Upper lobe of right lung (tissue), 1 donor: ENCODE data around the gene CAPNS1. TPM values are rescaled to one million over a fixed set of nuclear protein-coding genes. Genes with fewer than 3 reads are reported as not detected.
A peak's percentile ranks its signal among the peaks of the same experiment; 100 is the strongest.
"Not testable (repeated sequence)": the region's sequence is repeated elsewhere in the genome, so short reads cannot be mapped to it uniquely, and the experiment has no call there.

Source experiments
- ATAC-seq: fragments of 200-7000 bp; cut with Tn5 transposase; one replicate; pipeline ENCODE4 v1.9.1; 2020; ENCODE audit warnings: mild to moderate bottlenecking, moderate library complexity
- DNase-seq: peaks from one replicate; pipeline ENCODE4 v3.0.0-alpha.2; 2020
- H3K27ac ChIP-seq: fragments of 200-600 bp; one replicate; pipeline ENCODE4 v1.8.0; 2022
- H3K27me3 ChIP-seq: fragments of 200-600 bp; one replicate; pipeline ENCODE4 v1.8.0; 2022; ENCODE audit warnings: mild to moderate bottlenecking
- H3K36me3 ChIP-seq: fragments of 200-600 bp; one replicate; pipeline ENCODE4 v1.8.0; 2022
- H3K4me1 ChIP-seq: fragments of 200-600 bp; one replicate; pipeline ENCODE4 v1.8.0; 2022
- H3K4me3 ChIP-seq: fragments of 200-600 bp; one replicate; pipeline ENCODE4 v1.8.0; 2022; ENCODE audit warnings: mild to moderate bottlenecking
- H3K9me3 ChIP-seq: fragments of 200-600 bp; one replicate; pipeline ENCODE4 v1.8.0; 2022
- intact Hi-C: fragments of 100-400 bp; cut with DNase I; formaldehyde crosslinking; loops from one replicate; pipeline ENCODE4 v1.11.0; 2022
- total RNA-seq: library from RNA; stranded (reverse); fragmentation: NEBNext Ultra II Directional; extraction: Animal tissue kit (Norgen Biotek cat#: 25700); gene quantifications from one replicate; pipeline ENCODE4 v1.2.1, GENCODE V29; 2021
- TF ChIP-seq, protein P1 (sequence below): fragments of 200-600 bp; IDR thresholded peaks from one replicate; pipeline ENCODE4 v1.8.0; 2022; ENCODE audit warnings: antibody characterized with exemption
- donor health status: DM: no; HTN: yes; CAD: no; lungs with severe emphysema.

The CAPNS1 gene
- total RNA-seq, 1 donor from 2014 or later: 582 TPM

- no peaks in the 10 kb centered on the region for H3K27me3 ChIP-seq
- DNase-seq: no peak
- H3K4me1 ChIP-seq: peaks cover 7% of the 10 kb centered on the region
- intact Hi-C loops: no loop called here
- H3K4me3 ChIP-seq: peak overlapping the region; percentile 58
- ATAC-seq: no peak
- TF ChIP-seq, protein P1, sequence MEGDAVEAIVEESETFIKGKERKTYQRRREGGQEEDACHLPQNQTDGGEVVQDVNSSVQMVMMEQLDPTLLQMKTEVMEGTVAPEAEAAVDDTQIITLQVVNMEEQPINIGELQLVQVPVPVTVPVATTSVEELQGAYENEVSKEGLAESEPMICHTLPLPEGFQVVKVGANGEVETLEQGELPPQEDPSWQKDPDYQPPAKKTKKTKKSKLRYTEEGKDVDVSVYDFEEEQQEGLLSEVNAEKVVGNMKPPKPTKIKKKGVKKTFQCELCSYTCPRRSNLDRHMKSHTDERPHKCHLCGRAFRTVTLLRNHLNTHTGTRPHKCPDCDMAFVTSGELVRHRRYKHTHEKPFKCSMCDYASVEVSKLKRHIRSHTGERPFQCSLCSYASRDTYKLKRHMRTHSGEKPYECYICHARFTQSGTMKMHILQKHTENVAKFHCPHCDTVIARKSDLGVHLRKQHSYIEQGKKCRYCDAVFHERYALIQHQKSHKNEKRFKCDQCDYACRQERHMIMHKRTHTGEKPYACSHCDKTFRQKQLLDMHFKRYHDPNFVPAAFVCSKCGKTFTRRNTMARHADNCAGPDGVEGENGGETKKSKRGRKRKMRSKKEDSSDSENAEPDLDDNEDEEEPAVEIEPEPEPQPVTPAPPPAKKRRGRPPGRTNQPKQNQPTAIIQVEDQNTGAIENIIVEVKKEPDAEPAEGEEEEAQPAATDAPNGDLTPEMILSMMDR: no peak
- H3K27ac ChIP-seq: peak overlapping the region; percentile 95
- H3K36me3 ChIP-seq: peaks cover 29% of the 10 kb centered on the region
- H3K9me3 ChIP-seq: no peaks in the 10 kb centered on the region
Observed at GRCh38 chr19:36153126-36153525, 13.3 kb downstream of the CAPNS1 start.

DNA sequence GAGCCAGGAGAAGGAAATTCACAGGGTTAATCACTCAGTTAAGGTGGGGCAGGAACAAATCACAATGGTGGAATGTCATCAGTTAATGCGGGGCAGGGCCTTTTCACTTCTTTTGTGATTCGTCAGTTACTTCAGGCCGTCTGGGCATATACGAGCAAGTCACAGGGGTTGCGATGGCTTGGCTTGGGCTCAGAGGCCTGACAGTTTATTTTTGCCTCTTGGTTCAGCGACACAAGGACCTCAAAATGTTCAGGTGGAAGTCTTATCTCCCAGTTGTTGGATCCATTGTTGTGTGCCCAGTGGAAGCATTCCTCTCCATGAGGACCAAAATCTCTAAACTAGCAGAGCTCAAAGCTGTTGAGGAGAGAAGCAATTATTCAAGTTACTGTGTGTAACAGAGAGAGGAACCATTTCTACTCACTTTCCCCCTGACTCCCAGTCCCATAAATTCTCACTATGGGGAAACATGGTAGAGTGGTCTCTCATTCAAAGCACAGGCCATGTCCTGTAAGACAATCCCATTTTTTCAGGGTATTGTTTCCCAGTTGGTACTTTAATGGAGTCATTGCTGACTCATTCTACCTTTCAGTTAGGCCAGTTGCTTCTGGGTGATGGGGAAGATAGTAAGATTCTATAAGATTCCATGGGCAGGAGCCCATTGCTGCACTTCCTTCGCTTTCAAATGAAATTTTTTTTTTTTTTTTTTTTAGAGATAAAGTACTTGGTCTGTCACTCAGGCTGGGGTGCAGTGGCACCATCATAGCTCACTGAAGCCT lies 21.1 kb downstream of the CAPNS1 start:
- Histone ChIP-seq H3K4me3 (no peak overlapping the region), H3K36me3 (peaks cover 5% of the 10 kb centered on the region), H3K4me1 (no peaks in the 10 kb centered on the region), H3K27ac (no peak overlapping the region), H3K27me3 (no peaks in the 10 kb centered on the region), H3K9me3 (no peaks in the 10 kb centered on the region)
- TF ChIP-seq, protein P1: no peak
- intact Hi-C loops: no loop called here
- DNase-seq: no peak
- ATAC-seq: no peak

DNA sequence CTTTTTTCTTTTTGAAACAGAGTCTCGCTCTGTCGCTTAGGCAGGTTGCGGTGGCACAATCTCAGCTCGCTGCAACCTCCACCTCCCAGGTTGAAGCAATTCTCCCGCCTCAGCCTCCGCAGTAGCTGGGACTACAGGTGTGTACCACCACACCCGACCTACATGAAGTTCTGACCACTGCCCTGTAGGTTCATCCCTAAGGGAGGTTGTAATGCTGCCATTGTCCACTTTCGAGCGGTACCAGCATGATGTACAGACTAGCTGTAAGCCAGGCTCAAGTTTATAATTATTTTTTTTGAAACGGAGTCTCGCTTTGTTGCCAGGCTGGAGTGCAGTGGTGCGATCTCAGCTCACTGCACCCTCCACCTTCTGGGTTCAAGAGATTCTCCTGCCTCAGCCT lies 23.9 kb downstream of the CAPNS1 start:
- no peak overlapping the region for H3K4me3 ChIP-seq
- intact Hi-C loops: no loop called here
- no peak overlapping the region for H3K27ac ChIP-seq
- TF ChIP-seq, protein P1: no peak
- no peaks in the 10 kb centered on the region for H3K27me3 ChIP-seq
- H3K9me3 ChIP-seq: no peaks in the 10 kb centered on the region
- peaks cover 9% of the 10 kb centered on the region for H3K36me3 ChIP-seq
- no peak for DNase-seq
- ATAC-seq: no peak
- no peaks in the 10 kb centered on the region for H3K4me1 ChIP-seq

GRCh38 chr19:36169084-36169760 lies 29.4 kb downstream of the CAPNS1 start:
- Histone ChIP-seq H3K27me3 (no peaks in the 10 kb centered on the region), H3K27ac (peak overlapping the region; percentile 70), H3K36me3 (peaks cover 9% of the 10 kb centered on the region), H3K4me1 (peaks cover 3% of the 10 kb centered on the region), H3K9me3 (no peaks in the 10 kb centered on the region), H3K4me3 (no peak overlapping the region)
- TF ChIP-seq, protein P1: no peak
- DNase-seq (no peak), ATAC-seq (peak; percentile 38)
- intact Hi-C loops: loop anchor here (5.0 kb wide), 1 partner anchor 42 kb away; no protein-coding TSS in a partner anchor

- peaks cover 3% of the 10 kb centered on the region for H3K4me1 ChIP-seq
- TF ChIP-seq, protein P1: no peak
- intact Hi-C loops: no loop called here
- DNase-seq (no peak), ATAC-seq (no peak)
- H3K9me3 ChIP-seq: no peaks in the 10 kb centered on the region
- no peak overlapping the region for H3K27ac ChIP-seq
- no peaks in the 10 kb centered on the region for H3K27me3 ChIP-seq
- H3K36me3 ChIP-seq: no peaks in the 10 kb centered on the region
- no peak overlapping the region for H3K4me3 ChIP-seq
Observed at GRCh38 chr19:36172852-36173251, 33.0 kb downstream of the CAPNS1 start.

DNA sequence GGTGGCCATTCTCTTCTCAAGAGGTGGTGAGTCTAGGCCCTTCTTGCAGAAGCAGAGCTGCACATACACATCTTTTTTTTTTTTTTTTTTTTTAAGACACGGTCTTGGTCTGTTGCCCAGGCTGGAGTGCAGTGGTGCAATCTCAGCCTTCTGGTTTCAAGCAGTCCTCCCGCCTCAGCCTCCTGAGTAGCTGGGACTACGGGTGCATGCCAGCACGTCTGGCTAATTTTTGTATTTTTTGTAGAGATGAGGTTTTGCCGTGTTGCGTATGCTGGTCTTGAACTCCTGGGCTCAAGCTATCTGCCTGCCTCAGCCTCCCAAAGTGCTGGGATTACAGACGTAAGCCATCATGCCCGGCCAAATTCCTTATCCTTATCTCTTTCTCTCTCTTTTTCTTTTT lies 34.0 kb downstream of the CAPNS1 start:
- H3K9me3 ChIP-seq, H3K27ac ChIP-seq, intact Hi-C loops, ATAC-seq, H3K4me1 ChIP-seq, H3K36me3 ChIP-seq, H3K27me3 ChIP-seq, DNase-seq, H3K4me3 ChIP-seq: not testable (repeated sequence)

GRCh38 chr19:36179077-36179476 lies 39.2 kb downstream of the CAPNS1 start:
- H3K4me1 ChIP-seq, ATAC-seq, DNase-seq, H3K27me3 ChIP-seq, intact Hi-C loops, H3K9me3 ChIP-seq, H3K4me3 ChIP-seq, H3K27ac ChIP-seq: not testable (repeated sequence)
- peaks cover 17% of the 10 kb centered on the region for H3K36me3 ChIP-seq
